Measurements from ENCODE around the gene HEG1.

The HEG1 gene

GRCh38 chr3:124984754-124985153, 71.0 kb downstream of the HEG1 start:
- no peak overlapping the region for H3K4me3 ChIP-seq (replicated peaks; ENCODE audit: low read depth, low read length)
- no peak for DNase-seq (ENCODE audit: low read depth)
- TF ChIP-seq, protein P1, sequence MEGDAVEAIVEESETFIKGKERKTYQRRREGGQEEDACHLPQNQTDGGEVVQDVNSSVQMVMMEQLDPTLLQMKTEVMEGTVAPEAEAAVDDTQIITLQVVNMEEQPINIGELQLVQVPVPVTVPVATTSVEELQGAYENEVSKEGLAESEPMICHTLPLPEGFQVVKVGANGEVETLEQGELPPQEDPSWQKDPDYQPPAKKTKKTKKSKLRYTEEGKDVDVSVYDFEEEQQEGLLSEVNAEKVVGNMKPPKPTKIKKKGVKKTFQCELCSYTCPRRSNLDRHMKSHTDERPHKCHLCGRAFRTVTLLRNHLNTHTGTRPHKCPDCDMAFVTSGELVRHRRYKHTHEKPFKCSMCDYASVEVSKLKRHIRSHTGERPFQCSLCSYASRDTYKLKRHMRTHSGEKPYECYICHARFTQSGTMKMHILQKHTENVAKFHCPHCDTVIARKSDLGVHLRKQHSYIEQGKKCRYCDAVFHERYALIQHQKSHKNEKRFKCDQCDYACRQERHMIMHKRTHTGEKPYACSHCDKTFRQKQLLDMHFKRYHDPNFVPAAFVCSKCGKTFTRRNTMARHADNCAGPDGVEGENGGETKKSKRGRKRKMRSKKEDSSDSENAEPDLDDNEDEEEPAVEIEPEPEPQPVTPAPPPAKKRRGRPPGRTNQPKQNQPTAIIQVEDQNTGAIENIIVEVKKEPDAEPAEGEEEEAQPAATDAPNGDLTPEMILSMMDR (IDR thresholded peaks at IDR 0.05; ENCODE audit: low read length, missing control alignments): no peak

GRCh38 chr3:124982855-124983254, 72.9 kb downstream of the HEG1 start:
- no peak for DNase-seq (ENCODE audit: low read depth)
- H3K4me3 ChIP-seq (replicated peaks; ENCODE audit: low read depth, low read length): no peak overlapping the region
- TF ChIP-seq, protein P1 (IDR thresholded peaks at IDR 0.05; ENCODE audit: low read length, missing control alignments): no peak

- no peak for DNase-seq (ENCODE audit: low read depth)
- no peak overlapping the region for H3K4me3 ChIP-seq (replicated peaks; ENCODE audit: low read depth, low read length)
- TF ChIP-seq, protein P1 (IDR thresholded peaks at IDR 0.05; ENCODE audit: low read length, missing control alignments): no peak
Measured at GRCh38 chr3:124981472-124981871, 74.3 kb downstream of the HEG1 start.

DNA sequence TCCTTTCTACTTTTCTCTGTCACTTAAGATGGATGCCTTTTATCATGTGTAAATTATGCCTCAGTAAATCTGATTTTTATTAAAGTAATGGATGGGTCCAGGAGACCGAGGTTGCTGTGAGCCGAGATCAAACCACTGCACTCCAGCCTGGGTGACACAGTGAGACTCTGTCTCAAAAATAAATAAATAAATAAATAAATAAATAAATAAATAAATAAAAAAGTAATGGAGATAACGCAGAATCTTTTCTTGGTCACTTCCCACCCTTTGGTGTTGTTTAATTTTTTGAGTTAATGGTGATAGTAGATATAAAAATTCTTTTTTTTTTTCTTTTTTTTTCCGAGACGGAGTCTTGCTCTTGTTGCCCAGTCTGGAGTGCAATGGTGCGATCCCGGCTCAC, 77.2 kb downstream of the HEG1 start:
- DNase-seq (ENCODE audit: low read depth): no peak
- no peak overlapping the region for H3K4me3 ChIP-seq (replicated peaks; ENCODE audit: low read depth, low read length)
- TF ChIP-seq, protein P1 (IDR thresholded peaks at IDR 0.05; ENCODE audit: low read length, missing control alignments): no peak

DNA sequence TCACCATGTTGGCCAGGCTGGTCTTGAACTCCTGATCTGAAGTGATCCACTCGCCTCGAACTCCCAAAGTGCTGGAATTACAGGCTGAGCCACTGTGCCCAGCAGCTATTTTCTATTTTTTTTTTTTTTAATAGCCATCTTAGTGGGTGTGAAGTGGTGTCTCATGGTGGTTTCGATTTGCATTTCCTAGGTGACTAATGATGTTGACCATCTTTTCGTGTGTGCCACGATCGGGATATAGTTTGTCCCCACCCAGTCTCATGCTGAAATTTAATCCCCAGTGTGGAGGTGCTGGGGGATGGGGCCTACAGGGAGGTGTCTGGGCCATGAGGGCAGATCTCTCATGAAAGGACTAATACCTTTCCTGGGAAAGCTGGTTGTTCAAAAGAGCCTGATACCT, 79.4 kb downstream of the HEG1 start:
- DNase-seq (ENCODE audit: low read depth): no peak
- TF ChIP-seq, protein P1 (IDR thresholded peaks at IDR 0.05; ENCODE audit: low read length, missing control alignments): no peak
- no peak overlapping the region for H3K4me3 ChIP-seq (replicated peaks; ENCODE audit: low read depth, low read length)

GRCh38 chr3:124974691-124975090, 81.1 kb downstream of the HEG1 start:
- TF ChIP-seq, protein P1 (IDR thresholded peaks at IDR 0.05; ENCODE audit: low read length, missing control alignments): no peak
- no peak overlapping the region for H3K4me3 ChIP-seq (replicated peaks; ENCODE audit: low read depth, low read length)
- DNase-seq (ENCODE audit: low read depth): no peak

GRCh38 chr3:124973290-124973689, 82.5 kb downstream of the HEG1 start:
- TF ChIP-seq, protein P1 (IDR thresholded peaks at IDR 0.05; ENCODE audit: low read length, missing control alignments): no peak
- H3K4me3 ChIP-seq (replicated peaks; ENCODE audit: low read depth, low read length): no peak overlapping the region
- DNase-seq (ENCODE audit: low read depth): no peak
